Measurements from ENCODE around the gene PBX3. TPM values are rescaled to one million over a fixed set of nuclear protein-coding genes. Genes with fewer than 3 reads are reported as not detected.

The PBX3 gene
- total and polyA plus RNA-seq, 10 of the 15 experiments (the other 5 are each of a cell fraction or from before 2014, with no cell fraction given) = 6.7 to 146 (median 22.2) TPM

- peak overlapping the region; percentile 90 for H3K9ac ChIP-seq (ENCODE audit: control insufficient read depth, insufficient read depth, low read length)
- peak overlapping the region; percentile 98 for H3K4me3 ChIP-seq
- no TSS peak for BruUV-seq (replicated peaks)
- no peak for DNase-seq (ENCODE audit: low read depth, low spot score)
- in situ Hi-C loops (cut with MboI) (no loop called here), intact Hi-C loops (cut with micrococcal nuclease; ENCODE audit: unreplicated experiment) (loop anchor here (5.0 kb wide), 1 partner anchor 191 kb away; no protein-coding TSS in a partner anchor)
- H3K27me3 ChIP-seq (replicated peaks in 1 of 2; ENCODE audit: control insufficient read depth in 2 of 2, insufficient read depth in 2 of 2, low read length in 1 of 2) = no peaks in the 10 kb centered on the region
- H3K4me1 ChIP-seq (ENCODE audit: control insufficient read depth, insufficient read depth, low read length) = peaks cover 7% of the 10 kb centered on the region
- peaks cover 57% of the 10 kb centered on the region for H3K79me2 ChIP-seq (ENCODE audit: control insufficient read depth, insufficient read depth, low read length)
- no peaks in the 10 kb centered on the region for H3K36me3 ChIP-seq (ENCODE audit: control insufficient read depth in 2 of 2, insufficient read depth in 2 of 2, low read length in 1 of 2)
- peak overlapping the region; percentile 71 for H3K4me2 ChIP-seq (ENCODE audit: control insufficient read depth, insufficient read depth)
- peak; percentile 1; the same call in 2 of the 3 replicates for ATAC-seq
- ChIA-PET RAD21 (ENCODE audit: unreplicated experiment) (interaction anchor here (0.9 to 4.4 kb wide), 6 partner anchors 9 to 187 kb away, joined by 3 to 35 read pairs (median 7); partner anchors contain the start of gene MAPKAP1), CTCF (interaction anchor here (1.2 kb wide), 1 partner anchor 44 kb away, joined by 3 read pairs; no protein-coding TSS in a partner anchor), SMC1A (ENCODE audit: uncharacterized antibody, unreplicated experiment) (interaction anchor here (1.1 to 4.0 kb wide), 2 partner anchors 43 to 82 kb away, joined by 3 to 34 read pairs; no protein-coding TSS in a partner anchor), POLR2A (interaction anchor here (0.8 to 1.4 kb wide), 3 partner anchors 11 to 98 kb away, joined by 3 to 5 read pairs (median 4); no protein-coding TSS in a partner anchor)
- no peaks in the 10 kb centered on the region for H3K9me3 ChIP-seq (replicated peaks; ENCODE audit: control insufficient read depth, insufficient read depth, low read length)
- peak overlapping the region; percentile 89 for H3K27ac ChIP-seq (ENCODE audit: control insufficient read depth, insufficient read depth)
- H2AFZ ChIP-seq (ENCODE audit: control insufficient read depth, low read depth, low read length) = peak overlapping the region; percentile 66
- FAIRE-seq = no peak
- H4K20me1 ChIP-seq (ENCODE audit: control insufficient read depth, insufficient read depth) = no peaks in the 10 kb centered on the region
- WGBS (ENCODE audit: insufficient coverage, insufficient replicate concordance, low lambda C conversion rate, missing lambda C conversion rate) = under 1% methylated on average over 76 of the region's 88 CpGs
- TF ChIP-seq TCF7 (IDR thresholded peaks at IDR 0.05; ENCODE audit: borderline replicate concordance) = no peak
- TF ChIP-seq, protein P1, sequence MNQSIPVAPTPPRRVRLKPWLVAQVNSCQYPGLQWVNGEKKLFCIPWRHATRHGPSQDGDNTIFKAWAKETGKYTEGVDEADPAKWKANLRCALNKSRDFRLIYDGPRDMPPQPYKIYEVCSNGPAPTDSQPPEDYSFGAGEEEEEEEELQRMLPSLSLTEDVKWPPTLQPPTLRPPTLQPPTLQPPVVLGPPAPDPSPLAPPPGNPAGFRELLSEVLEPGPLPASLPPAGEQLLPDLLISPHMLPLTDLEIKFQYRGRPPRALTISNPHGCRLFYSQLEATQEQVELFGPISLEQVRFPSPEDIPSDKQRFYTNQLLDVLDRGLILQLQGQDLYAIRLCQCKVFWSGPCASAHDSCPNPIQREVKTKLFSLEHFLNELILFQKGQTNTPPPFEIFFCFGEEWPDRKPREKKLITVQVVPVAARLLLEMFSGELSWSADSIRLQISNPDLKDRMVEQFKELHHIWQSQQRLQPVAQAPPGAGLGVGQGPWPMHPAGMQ (IDR thresholded peaks at IDR 0.05; ENCODE audit: borderline replicate concordance) = no peak
- TF ChIP-seq CHD2 (IDR thresholded peaks at IDR 0.05; ENCODE audit: borderline replicate concordance, low read depth, low read length) = peak; percentile 17; the same call in 1 of the 2 replicates
- TF ChIP-seq YBX1 (IDR thresholded peaks at IDR 0.05) = no peak
- TF ChIP-seq, protein P2, sequence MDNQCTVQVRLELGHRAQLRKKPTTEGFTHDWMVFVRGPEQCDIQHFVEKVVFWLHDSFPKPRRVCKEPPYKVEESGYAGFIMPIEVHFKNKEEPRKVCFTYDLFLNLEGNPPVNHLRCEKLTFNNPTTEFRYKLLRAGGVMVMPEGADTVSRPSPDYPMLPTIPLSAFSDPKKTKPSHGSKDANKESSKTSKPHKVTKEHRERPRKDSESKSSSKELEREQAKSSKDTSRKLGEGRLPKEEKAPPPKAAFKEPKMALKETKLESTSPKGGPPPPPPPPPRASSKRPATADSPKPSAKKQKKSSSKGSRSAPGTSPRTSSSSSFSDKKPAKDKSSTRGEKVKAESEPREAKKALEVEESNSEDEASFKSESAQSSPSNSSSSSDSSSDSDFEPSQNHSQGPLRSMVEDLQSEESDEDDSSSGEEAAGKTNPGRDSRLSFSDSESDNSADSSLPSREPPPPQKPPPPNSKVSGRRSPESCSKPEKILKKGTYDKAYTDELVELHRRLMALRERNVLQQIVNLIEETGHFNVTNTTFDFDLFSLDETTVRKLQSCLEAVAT (IDR thresholded peaks at IDR 0.05) = no peak
- TF ChIP-seq PAX8 (IDR thresholded peaks at IDR 0.05) = no peak
- TF ChIP-seq FOXK2 (IDR thresholded peaks at IDR 0.05) = no peak
- no peak for TF ChIP-seq SPI1 (IDR thresholded peaks at IDR 0.05; ENCODE audit: borderline replicate concordance, insufficient read depth, low read depth, low read length)
- no peak for TF ChIP-seq PBX3 (IDR thresholded peaks at IDR 0.05; ENCODE audit: insufficient replicate concordance, low read depth, low read length)
- no peak for TF ChIP-seq RCOR1 (conservative IDR thresholded peaks at IDR 0.05; ENCODE audit: low read depth, low read length)
- no peak for TF ChIP-seq RAD51 (IDR thresholded peaks at IDR 0.05)
- TF ChIP-seq IKZF1 (conservative IDR thresholded peaks at IDR 0.05) = peak; percentile 55; the same call in 1 of the 2 replicates
- peak; percentile 60; the same call in 1 of the 2 replicates for TF ChIP-seq NKRF (conservative IDR thresholded peaks at IDR 0.05)
- TF ChIP-seq BHLHE40 (IDR thresholded peaks at IDR 0.05; ENCODE audit: borderline replicate concordance in 1 of 2, low read depth in 2 of 2, low read length in 1 of 2) = 0 out of 4 replicates have a peak, but pooled peaks of 1 of the 2 experiments have one; percentile 5
Observed at GRCh38 chr9:125747765-125748445, 732 bp downstream of the PBX3 start.
